Choroid plexus epithelial cell (primary cell): ENCODE measurements around the gene GOT1.

Experiments used
- DNase-seq: peaks from one replicate; pipeline ENCODE4 v3.0.0-alpha.2; 2010; ENCODE audit warnings: low read depth
- H3K4me3 ChIP-seq: 2 replicates; pipeline ENCODE4 v1.5.1; 2011; ENCODE audit warnings: low read depth, mild to moderate bottlenecking, control low read depth, low read length, moderate library complexity
- TF ChIP-seq, protein P1 (sequence below): conservative IDR thresholded peaks from 2 replicates; pipeline ENCODE4 v1.5.1; 2011; ENCODE audit warnings: low read depth, mild to moderate bottlenecking, control low read depth, inconsistent platforms, low read length, moderate library complexity

The GOT1 gene

DNA sequence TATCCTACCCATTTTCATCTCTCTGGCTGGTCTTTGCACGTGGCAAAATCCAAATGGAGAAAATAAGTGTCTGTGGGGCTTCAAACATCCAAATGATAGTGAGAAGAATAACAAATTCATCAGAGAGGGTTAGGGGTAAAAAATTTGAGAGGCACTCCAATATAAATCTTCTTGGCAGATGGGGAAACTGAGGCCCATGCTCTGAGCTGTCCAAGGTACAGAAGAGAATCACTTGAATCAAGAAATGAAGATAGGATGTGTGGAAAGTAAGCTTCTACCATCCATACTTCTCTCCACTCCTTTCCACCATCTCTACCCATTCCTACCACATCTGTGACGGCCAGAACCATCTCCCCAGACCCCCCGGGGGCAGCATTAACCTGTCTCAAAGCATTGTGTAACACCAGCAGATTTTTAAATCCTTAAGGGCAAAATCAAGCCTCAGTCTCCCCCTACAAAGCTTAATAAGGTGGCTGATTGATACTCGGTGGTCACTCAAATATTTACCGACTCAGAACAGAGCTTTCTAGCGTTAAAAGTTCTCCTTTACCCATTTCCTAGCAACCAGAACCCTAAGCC, 818 bp downstream of the GOT1 start:
- TF ChIP-seq, protein P1, sequence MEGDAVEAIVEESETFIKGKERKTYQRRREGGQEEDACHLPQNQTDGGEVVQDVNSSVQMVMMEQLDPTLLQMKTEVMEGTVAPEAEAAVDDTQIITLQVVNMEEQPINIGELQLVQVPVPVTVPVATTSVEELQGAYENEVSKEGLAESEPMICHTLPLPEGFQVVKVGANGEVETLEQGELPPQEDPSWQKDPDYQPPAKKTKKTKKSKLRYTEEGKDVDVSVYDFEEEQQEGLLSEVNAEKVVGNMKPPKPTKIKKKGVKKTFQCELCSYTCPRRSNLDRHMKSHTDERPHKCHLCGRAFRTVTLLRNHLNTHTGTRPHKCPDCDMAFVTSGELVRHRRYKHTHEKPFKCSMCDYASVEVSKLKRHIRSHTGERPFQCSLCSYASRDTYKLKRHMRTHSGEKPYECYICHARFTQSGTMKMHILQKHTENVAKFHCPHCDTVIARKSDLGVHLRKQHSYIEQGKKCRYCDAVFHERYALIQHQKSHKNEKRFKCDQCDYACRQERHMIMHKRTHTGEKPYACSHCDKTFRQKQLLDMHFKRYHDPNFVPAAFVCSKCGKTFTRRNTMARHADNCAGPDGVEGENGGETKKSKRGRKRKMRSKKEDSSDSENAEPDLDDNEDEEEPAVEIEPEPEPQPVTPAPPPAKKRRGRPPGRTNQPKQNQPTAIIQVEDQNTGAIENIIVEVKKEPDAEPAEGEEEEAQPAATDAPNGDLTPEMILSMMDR, result no peak
- no peak for DNase-seq
- peak overlapping the region; percentile 81 for H3K4me3 ChIP-seq

DNA sequence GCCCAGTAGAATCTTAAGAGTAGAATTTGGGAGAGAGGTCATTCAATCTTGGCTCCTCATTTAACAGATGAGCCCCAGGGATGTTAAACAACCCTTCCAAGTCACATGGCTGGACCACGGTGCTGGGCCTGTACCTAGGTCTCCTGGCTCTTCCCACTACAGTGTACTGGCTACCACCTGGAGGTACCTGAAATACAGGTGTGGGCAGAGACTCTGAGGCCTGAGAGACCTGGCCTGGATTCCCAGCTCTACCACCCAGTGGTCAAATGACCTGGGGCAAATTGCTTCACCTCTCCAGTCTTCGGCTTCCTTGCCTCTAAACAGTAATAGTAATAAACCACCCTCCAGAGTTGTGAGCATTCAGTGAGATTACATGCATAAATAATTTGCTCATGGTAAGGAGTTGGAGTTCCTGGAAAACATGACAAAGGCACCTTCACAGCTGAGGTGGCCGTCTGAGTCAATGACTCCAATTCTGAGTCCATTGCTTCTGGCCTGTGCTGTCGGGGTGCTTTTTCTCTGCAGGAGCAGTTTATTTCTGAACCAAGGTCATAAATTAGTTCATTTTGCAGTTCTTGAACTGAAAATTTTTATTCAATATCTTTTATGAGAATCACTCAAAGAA, 2.7 kb downstream of the GOT1 start:
- no peak for DNase-seq
- TF ChIP-seq, protein P1, result no peak
- no peak overlapping the region for H3K4me3 ChIP-seq

DNA sequence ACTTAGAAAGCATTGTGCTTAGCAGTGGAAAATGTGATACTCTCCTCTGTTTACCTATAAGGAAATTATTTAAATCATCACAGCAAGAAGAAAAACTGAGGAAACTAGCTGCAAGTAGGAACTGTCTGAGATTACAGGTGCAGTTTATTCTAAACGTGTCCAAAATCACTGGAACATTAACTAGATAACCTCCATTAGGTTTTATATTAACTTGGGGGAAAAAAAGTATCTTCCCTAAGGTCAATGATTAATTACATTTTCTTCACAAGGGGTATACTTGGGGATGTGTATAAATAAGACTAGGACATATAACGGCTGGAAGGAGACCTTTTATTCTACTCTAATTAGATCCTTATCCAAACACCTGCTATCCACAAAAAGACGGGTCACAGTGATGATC, 3.7 kb downstream of the GOT1 start:
- no peak for DNase-seq
- TF ChIP-seq, protein P1, result no peak
- H3K4me3 ChIP-seq, result no peak overlapping the region

- TF ChIP-seq, protein P1, result no peak
- no peak for DNase-seq
These were observed 5.2 kb downstream of the GOT1 start for GRCh38 chr10:99425204-99425603.

GRCh38 chr10:99424656-99425055, 5.8 kb downstream of the GOT1 start:
- DNase-seq, result no peak
- TF ChIP-seq, protein P1, result no peak
- no peak overlapping the region for H3K4me3 ChIP-seq

More at GRCh38 chr10:99425204-99425603, 5.2 kb downstream of the GOT1 start:
- H3K4me3 ChIP-seq, result no peak overlapping the region

DNA sequence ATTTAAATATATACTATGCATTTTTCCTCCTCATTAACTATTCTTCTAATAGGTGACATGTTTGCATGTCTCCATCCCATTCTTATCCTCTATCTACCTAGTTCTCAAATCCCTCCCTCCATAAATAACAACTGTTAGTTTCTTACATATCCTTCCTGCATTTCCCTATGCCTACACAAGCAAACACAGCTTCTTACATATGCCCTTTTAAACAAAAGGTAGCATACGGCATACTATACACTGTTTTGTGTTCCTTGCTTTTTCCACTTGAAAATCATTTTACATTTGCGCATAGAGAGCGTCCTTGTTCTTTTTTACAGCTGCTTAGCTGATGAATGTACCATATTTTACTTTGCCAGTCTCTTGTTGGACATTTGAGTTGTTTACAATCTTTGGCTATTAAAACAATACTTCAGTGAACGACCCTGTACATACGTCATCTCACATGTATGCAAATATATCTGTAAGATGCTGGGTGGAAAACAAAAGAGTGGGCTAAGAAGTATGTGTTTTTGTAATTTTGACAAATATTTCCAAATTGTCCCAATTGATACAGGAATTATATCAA, 7.8 kb downstream of the GOT1 start:
- no peak overlapping the region for H3K4me3 ChIP-seq
- TF ChIP-seq, protein P1, result no peak
- no peak for DNase-seq
